A549 (cell line): ENCODE results near the gene CDH1. TPM values are rescaled to one million over a fixed set of nuclear protein-coding genes. Genes with fewer than 3 reads are reported as not detected.

ENCODE experiments used
- ATAC-seq, 2 experiments: fragments of 200-7000 bp in 1 of 2; fragments of >200 bp in 1 of 2; cut with Nextera tagmentation in 1 of 2; cut with Tn5 transposase in 1 of 2; 3 replicates each; pipeline versions ENCODE4 v1.8.0 to v1.9.1; 2018 to 2020; ENCODE audit warnings: mild to moderate bottlenecking in 1 of 2, moderate library complexity in 1 of 2
- CTCF ChIA-PET: fragments of 300-600 bp; sonication (Branson Sonifier 250); formaldehyde crosslinking; extraction: SDS; loops from one replicate; lab custom pipeline; 2021; ENCODE audit warnings: antibody characterized with exemption, inconsistent platforms; lab: Yijun Ruan, JAX
- POLR2A ChIA-PET: fragments of 350-600 bp; formaldehyde crosslinking; extraction: SDS; loops from one replicate; lab custom pipeline; 2021; ENCODE audit warnings: antibody characterized with exemption, inconsistent platforms; lab: Yijun Ruan, JAX
- DNase-seq, 2 experiments: peaks; one replicate each; pipeline versions ENCODE4 v3.0.0 to v3.0.0-alpha.2; 2011 to 2016; ENCODE audit warnings: low read depth in 1 of 2, low spot score in 1 of 2
- FAIRE-seq: peaks from 2 replicates; lab custom pipeline; 2011; peaks lifted over from hg19 to GRCh38; lab: Jason Lieb, UNC
- H3K27ac ChIP-seq, 2 experiments: fragments of >200 bp; sonication (Bioruptor Twin); formaldehyde crosslinking; 3 replicates each; pipeline ENCODE4 v1.5.1; 2016 to 2017
- H3K4me1 ChIP-seq: fragments of >200 bp; sonication (Bioruptor Twin); formaldehyde crosslinking; 3 replicates; pipeline ENCODE4 v1.6.1; 2016
- H3K4me2 ChIP-seq: fragments of >200 bp; sonication (Bioruptor Twin); formaldehyde crosslinking; 3 replicates; pipeline ENCODE4 v1.6.1; 2016
- H3K4me3 ChIP-seq: fragments of >200 bp; sonication (Bioruptor Twin); formaldehyde crosslinking; 3 replicates; pipeline ENCODE4 v1.5.1; 2016
- H3K9me3 ChIP-seq: fragments of >200 bp; sonication (Bioruptor Twin); formaldehyde crosslinking; 3 replicates; pipeline ENCODE4 v1.6.1; 2016
- BCL3 ChIP-seq: fragments of >200 bp; sonication (Bioruptor Twin); formaldehyde crosslinking; IDR thresholded peaks from 3 replicates; pipeline ENCODE4 v1.6.1; 2016
- BHLHE40 ChIP-seq: IDR thresholded peaks from 2 replicates; pipeline ENCODE4 v1.6.1; 2012; ENCODE audit warnings: low read depth, low read length, inconsistent platforms
- CBX8 ChIP-seq: fragments of 200-600 bp; sonication (generic); IDR thresholded peaks from 2 replicates; pipeline ENCODE4 v1.6.1; 2016
- CHD2 ChIP-seq: fragments of 150-350 bp; IDR thresholded peaks from 2 replicates; pipeline ENCODE4 v1.6.1; 2014; ENCODE audit warnings: low read length; ENCODE audit not compliant: partially characterized antibody
- EHF ChIP-seq: fragments of 250-450 bp; sonication (Bioruptor Pico); IDR thresholded peaks from 2 replicates; pipeline ENCODE4 v1.5.0; 2020; ENCODE audit warnings: mild to moderate bottlenecking
- EP300 ChIP-seq, 2 experiments: fragments of >200 bp; sonication (Bioruptor Twin); formaldehyde crosslinking; IDR thresholded peaks; 2 replicates in 1 of 2; 3 replicates in 1 of 2; pipeline ENCODE4 v1.6.1; 2016 to 2017
- FOSB ChIP-seq: fragments of 250-450 bp; sonication (Bioruptor Pico); IDR thresholded peaks from 2 replicates; pipeline ENCODE4 v1.5.0; 2020; ENCODE audit warnings: mild to moderate bottlenecking, moderate library complexity
- FOSL2 ChIP-seq, 2 experiments: fragments of 450-650 bp in 1 of 2; fragments of >200 bp in 1 of 2; sonication (Bioruptor Twin) in 1 of 2; formaldehyde crosslinking; IDR thresholded peaks; 2 replicates each; pipeline versions ENCODE4 v1.5.0 to v1.6.1; 2016 to 2020; ENCODE audit warnings: mild to moderate bottlenecking in 1 of 2, moderate library complexity in 1 of 2
- GATA3 ChIP-seq: IDR thresholded peaks from 2 replicates; pipeline ENCODE4 v1.6.1; 2012; ENCODE audit warnings: borderline replicate concordance
- HEYL ChIP-seq: fragments of 250-450 bp; sonication (Bioruptor Pico); IDR thresholded peaks from 2 replicates; pipeline ENCODE4 v1.8.0; 2021; ENCODE audit warnings: mild to moderate bottlenecking, moderate library complexity
- KDM1A ChIP-seq: fragments of 200-600 bp; sonication (generic); IDR thresholded peaks from 2 replicates; pipeline ENCODE4 v1.6.1; 2016; ENCODE audit warnings: low read depth, mild to moderate bottlenecking
- MYC ChIP-seq: IDR thresholded peaks from 2 replicates; pipeline ENCODE4 v1.6.1; 2012; ENCODE audit warnings: mild to moderate bottlenecking, inconsistent platforms, low read length, improper control_type of control experiment, borderline replicate concordance
- NFE2L2 ChIP-seq: fragments of 150-350 bp; conservative IDR thresholded peaks from 2 replicates; pipeline ENCODE4 v1.6.1; 2014; ENCODE audit warnings: low read length
- NPAS2 ChIP-seq: fragments of 250-450 bp; sonication (Bioruptor Pico); IDR thresholded peaks from 2 replicates; pipeline ENCODE4 v1.8.0; 2022; ENCODE audit warnings: mild to moderate bottlenecking, moderate library complexity, borderline replicate concordance
- POLR2A ChIP-seq: IDR thresholded peaks from 2 replicates; pipeline ENCODE4 v1.6.1; 2012; ENCODE audit warnings: mild to moderate bottlenecking, low read length
- POLR2AphosphoS2 ChIP-seq: conservative IDR thresholded peaks from 2 replicates; pipeline ENCODE4 v1.6.1; 2012; ENCODE audit warnings: low read length, improper control_type of control experiment, inconsistent platforms
- RAD21 ChIP-seq, 2 experiments: fragments of >200 bp in 1 of 2; sonication (Bioruptor Twin) in 1 of 2; formaldehyde crosslinking in 1 of 2; IDR thresholded peaks in 1 of 2; conservative IDR thresholded peaks in 1 of 2; 2 replicates in 1 of 2; 3 replicates in 1 of 2; pipeline ENCODE4 v1.6.1; 2012 to 2018; ENCODE audit warnings: inconsistent platforms in 1 of 2
- RARB ChIP-seq: fragments of 250-450 bp; sonication (Bioruptor Pico); IDR thresholded peaks from 2 replicates; pipeline ENCODE4 v1.8.0; 2021; ENCODE audit warnings: mild to moderate bottlenecking, moderate library complexity
- RCOR1 ChIP-seq: fragments of 150-350 bp; IDR thresholded peaks from 2 replicates; pipeline ENCODE4 v1.6.1; 2014; ENCODE audit warnings: antibody characterized with exemption, low read length, low read depth
- RFX5 ChIP-seq: fragments of 450-650 bp; IDR thresholded peaks from 2 replicates; pipeline ENCODE4 v1.7.1; 2014; ENCODE audit warnings: antibody characterized with exemption, mild to moderate bottlenecking, moderate library complexity
- RNF2 ChIP-seq: fragments of 200-600 bp; sonication (generic); IDR thresholded peaks from 2 replicates; pipeline ENCODE4 v1.6.1; 2016; ENCODE audit warnings: low read depth, mild to moderate bottlenecking, antibody characterized with exemption, moderate library complexity, borderline replicate concordance
- SREBF2 ChIP-seq: fragments of 450-650 bp; IDR thresholded peaks from 2 replicates; pipeline ENCODE4 v1.6.1; 2014; ENCODE audit warnings: mild to moderate bottlenecking, moderate library complexity
- TFCP2L1 ChIP-seq: fragments of 250-450 bp; sonication (Bioruptor Pico); IDR thresholded peaks from 2 replicates; pipeline ENCODE4 v1.5.0; 2021; ENCODE audit warnings: mild to moderate bottlenecking
- ZFP36 ChIP-seq: fragments of 450-650 bp; IDR thresholded peaks from 2 replicates; pipeline ENCODE4 v1.6.1; 2014; ENCODE audit warnings: borderline replicate concordance; ENCODE audit not compliant: partially characterized antibody
- ZNF302 ChIP-seq: fragments of 250-450 bp; sonication (Bioruptor Pico); IDR thresholded peaks from 2 replicates; pipeline ENCODE4 v1.9.0; 2021; ENCODE audit warnings: inconsistent platforms, mild to moderate bottlenecking, moderate library complexity
- ZSCAN20 ChIP-seq: fragments of 250-450 bp; sonication (Bioruptor Pico); IDR thresholded peaks from 2 replicates; pipeline ENCODE4 v1.8.0; 2022; ENCODE audit warnings: mild to moderate bottlenecking, moderate library complexity
- WGBS: methylation state at CpG from one replicate; pipeline ENCODE4 v1.1.6; 2017; ENCODE audit errors: missing lambda C conversion rate; 5-methylcytosine and 5-hydroxymethylcytosine counted together
- polyA plus RNA-seq, 4 experiments: library from polyadenylated mRNA; depleted of rRNA in 3 of 4; stranded (reverse); fragments of >200 nt; fragmentation: RNase III in 1 of 4; extraction: RNeasy Plus Mini Kit Qiagen cat#74134 plus additional on column Dnase treatment in 1 of 4; gene quantifications; 2 replicates in 3 of 4; 3 replicates in 1 of 4; pipeline ENCODE4 v1.2.3, GENCODE V29; 2011 to 2017

The CDH1 gene
- polyA plus RNA-seq, 2 of the 4 experiments (the other 2 are of a cell fraction) = 6.0 to 24.5 TPM

GRCh38 chr16:68772871-68773270 lies 35.8 kb downstream of the CDH1 start:
- FAIRE-seq (no peak), ATAC-seq (no peak), DNase-seq (no peak)
- POLR2A ChIA-PET = no interaction called here
- WGBS = 94% methylated on average over 2 of the region's 2 CpGs
- H3K4me3 ChIP-seq = no peak overlapping the region
- H3K4me1 ChIP-seq = 0 out of 3 replicates have a peak, but pooled peaks cover 6% of the 10 kb centered on the region
- H3K27ac ChIP-seq = no peak overlapping the region
- TF ChIP-seq EHF (no peak), MYC (no peak), EP300 (IDR thresholded peaks at IDR 0.05) (no peak), BCL3 (no peak), FOSL2 (IDR thresholded peaks at IDR 0.05) (no peak), FOSL2 (CRISPR knock-in tag; IDR thresholded peaks at IDR 0.05) (no peak), RARB (CRISPR knock-in tag) (no peak), RCOR1 (no peak), HEYL (CRISPR knock-in tag) (no peak), NPAS2 (CRISPR knock-in tag) (no peak), ZSCAN20 (no peak), POLR2AphosphoS2 (no peak)
- CTCF ChIA-PET = interaction anchor here (0.7 to 1.5 kb wide), 2 partner anchors 9 to 341 kb away, joined by 4 to 6 read pairs; no protein-coding TSS in a partner anchor
- no peaks in the 10 kb centered on the region for H3K9me3 ChIP-seq
- no peak overlapping the region for H3K4me2 ChIP-seq

GRCh38 chr16:68774982-68775634 lies 38.0 kb downstream of the CDH1 start:
- ChIA-PET CTCF (interaction anchor here (0.7 to 3.6 kb wide), 3 partner anchors 18 to 264 kb away, joined by 3 to 13 read pairs (median 5); no protein-coding TSS in a partner anchor), POLR2A (no interaction called here)
- no peak overlapping the region for H3K4me2 ChIP-seq
- no peak for FAIRE-seq
- no peaks in the 10 kb centered on the region for H3K9me3 ChIP-seq
- no peak for TF ChIP-seq CHD2
- TF ChIP-seq ZNF302 (CRISPR knock-in tag) = no peak
- no peak for DNase-seq
- 81% methylated on average over 7 of the region's 7 CpGs for WGBS
- H3K4me1 ChIP-seq = 0 out of 3 replicates have a peak, but pooled peaks cover 9% of the 10 kb centered on the region
- no peak overlapping the region for H3K4me3 ChIP-seq
- no peak for ATAC-seq
- H3K27ac ChIP-seq = no peak overlapping the region

GRCh38 chr16:68776821-68777485 lies 39.9 kb downstream of the CDH1 start:
- DNase-seq (no peak), FAIRE-seq (no peak), ATAC-seq (no peak)
- Histone ChIP-seq H3K4me3 (no peak overlapping the region), H3K27ac (no peak overlapping the region), H3K9me3 (no peaks in the 10 kb centered on the region), H3K4me1 (0 out of 3 replicates have a peak, but pooled peaks cover 9% of the 10 kb centered on the region), H3K4me2 (no peak overlapping the region)
- ChIA-PET CTCF (interaction anchor here (1.1 to 3.6 kb wide), 4 partner anchors 8 to 23 kb away, joined by 3 to 13 read pairs (median 6); no protein-coding TSS in a partner anchor), POLR2A (no interaction called here)
- TF ChIP-seq RAD21 (conservative IDR thresholded peaks at IDR 0.05 in 1 of 2, IDR thresholded peaks at IDR 0.05 in 1 of 2) = no peak
- TF ChIP-seq ZFP36 = no peak
- no peak for TF ChIP-seq FOSL2 (IDR thresholded peaks at IDR 0.05)
- TF ChIP-seq FOSL2 (CRISPR knock-in tag; IDR thresholded peaks at IDR 0.05) = no peak
- TF ChIP-seq RFX5 = no peak
- no peak for TF ChIP-seq EP300 (IDR thresholded peaks at IDR 0.05)
- no peak for TF ChIP-seq CBX8
- no peak for TF ChIP-seq EHF
- no peak for TF ChIP-seq HEYL (CRISPR knock-in tag)
- no peak for TF ChIP-seq BHLHE40
- no peak for TF ChIP-seq NFE2L2
- TF ChIP-seq FOSB = no peak
- no peak for TF ChIP-seq RNF2
- no peak for TF ChIP-seq GATA3
- no peak for TF ChIP-seq SREBF2
- no peak for TF ChIP-seq POLR2A
- TF ChIP-seq RCOR1 = no peak
- no peak for TF ChIP-seq KDM1A
- TF ChIP-seq TFCP2L1 (CRISPR knock-in tag) = no peak
- no peak for TF ChIP-seq MYC
- WGBS = 83% methylated on average over 6 of the region's 6 CpGs
